HG03457 (cell line): ENCODE measurements around the gene NRXN3.

ENCODE experiments used
- ATAC-seq: cut with Tn5 transposase; IDR thresholded peaks from one replicate; pipeline ENCODE4 v1.9.1; 2021; ENCODE audit warnings: moderate number of reproducible peaks; ENCODE audit not compliant: unreplicated experiment

The NRXN3 gene

DNA sequence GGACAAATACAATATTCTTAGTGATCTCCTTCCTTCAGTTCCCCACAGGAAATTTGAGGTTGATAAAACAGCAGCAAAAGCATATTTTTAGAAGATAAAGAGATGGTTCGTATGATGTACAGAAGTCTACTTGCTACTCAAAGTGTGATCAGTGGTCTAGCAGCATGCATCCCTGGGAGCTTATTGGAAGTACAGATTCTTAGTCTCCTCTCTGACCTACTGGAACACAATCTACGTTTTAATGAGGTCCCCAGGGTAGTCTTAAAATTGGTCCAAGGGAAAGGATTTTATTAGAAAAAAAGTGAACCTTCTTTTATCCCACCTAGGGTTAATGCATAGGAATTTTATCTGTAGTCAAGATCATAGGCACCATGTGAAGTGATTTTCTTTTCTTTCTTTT lies 703.4 kb downstream of the NRXN3 start:
- no peak for ATAC-seq

DNA sequence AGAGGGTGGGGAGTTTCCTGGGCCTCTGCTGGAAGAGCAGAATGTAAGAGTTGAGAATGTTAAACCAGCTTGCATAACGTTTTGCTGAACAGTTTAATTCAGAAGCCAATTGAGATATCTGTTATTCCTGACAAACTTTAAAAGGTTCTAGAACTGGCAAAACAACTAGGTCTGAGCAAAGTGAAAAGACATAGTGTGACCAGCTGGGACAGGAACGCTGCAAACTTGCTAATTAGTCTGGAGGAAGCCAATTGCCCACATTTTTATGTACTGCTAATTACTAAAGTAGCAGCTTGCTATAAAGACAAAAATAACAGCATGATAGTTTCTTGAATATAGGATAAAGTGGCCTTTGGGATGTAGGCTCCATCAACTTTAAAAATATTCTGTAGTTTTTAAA lies 704.9 kb downstream of the NRXN3 start:
- ATAC-seq, result no peak

DNA sequence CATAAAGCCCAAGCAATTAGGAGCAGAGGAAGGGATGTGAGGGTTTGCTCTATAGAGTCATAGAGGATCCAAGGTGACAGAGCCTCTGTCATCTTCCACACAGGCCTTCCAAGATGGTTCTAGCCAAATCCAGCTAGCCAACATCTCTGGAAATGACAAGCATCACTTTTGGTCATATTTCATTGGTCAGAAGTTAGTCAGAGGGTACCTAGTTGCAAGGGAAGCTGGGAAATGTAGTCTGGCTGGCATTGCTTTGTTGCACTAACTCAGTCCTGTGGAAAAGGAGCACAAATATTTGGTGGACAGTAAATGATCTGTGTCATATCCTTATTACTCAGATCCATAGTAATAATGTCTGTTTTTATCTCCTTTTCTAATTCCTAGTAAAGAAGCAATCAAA lies 715.7 kb downstream of the NRXN3 start:
- no peak for ATAC-seq

DNA sequence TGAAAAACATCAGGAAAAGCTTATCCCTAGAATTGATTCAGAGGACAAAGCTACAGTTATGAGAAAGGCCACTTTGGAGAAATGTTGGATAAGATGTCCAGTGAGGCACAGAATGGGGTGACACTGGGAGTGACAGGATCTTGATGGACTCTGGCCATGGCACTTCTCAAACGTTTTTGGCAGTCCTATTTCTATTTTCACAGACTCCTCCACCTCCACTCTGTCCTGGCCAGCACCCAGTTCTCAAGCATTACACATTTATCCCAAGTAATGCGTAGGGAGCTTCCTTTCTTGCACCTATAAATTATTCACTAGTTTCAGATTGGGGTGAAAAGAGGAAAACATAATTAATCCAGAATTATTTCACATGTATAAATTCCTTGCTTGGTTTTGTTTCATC lies 727.3 kb downstream of the NRXN3 start:
- no peak for ATAC-seq

DNA sequence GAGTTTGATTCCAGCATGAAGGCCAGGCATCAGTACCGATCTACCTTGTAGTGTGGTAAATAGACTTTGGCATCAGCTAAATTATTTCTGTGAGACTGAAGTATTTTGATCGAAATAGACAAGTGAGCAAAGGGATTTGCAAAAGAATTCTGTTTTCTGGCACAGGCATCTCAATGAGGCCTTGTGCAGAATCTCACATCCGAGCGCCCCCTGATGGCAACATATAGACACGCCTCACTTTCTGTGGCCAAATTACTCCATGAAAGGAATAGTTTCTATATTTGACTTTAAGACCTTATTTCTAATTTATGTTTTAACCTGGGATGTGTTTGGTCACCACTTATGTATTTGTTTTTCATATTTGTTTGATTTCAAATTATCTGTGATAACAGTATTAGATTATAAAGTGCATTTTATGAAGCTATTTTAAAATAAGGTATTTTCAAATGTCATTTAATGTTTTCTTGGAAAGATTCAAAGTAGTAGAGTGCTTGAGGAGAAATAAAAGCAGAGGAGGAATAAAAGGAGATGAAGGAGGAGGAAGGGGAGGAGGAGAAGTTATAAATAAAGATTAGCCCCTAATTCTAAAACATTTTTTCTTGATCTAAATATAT lies 731.9 kb downstream of the NRXN3 start:
- no peak for ATAC-seq

DNA sequence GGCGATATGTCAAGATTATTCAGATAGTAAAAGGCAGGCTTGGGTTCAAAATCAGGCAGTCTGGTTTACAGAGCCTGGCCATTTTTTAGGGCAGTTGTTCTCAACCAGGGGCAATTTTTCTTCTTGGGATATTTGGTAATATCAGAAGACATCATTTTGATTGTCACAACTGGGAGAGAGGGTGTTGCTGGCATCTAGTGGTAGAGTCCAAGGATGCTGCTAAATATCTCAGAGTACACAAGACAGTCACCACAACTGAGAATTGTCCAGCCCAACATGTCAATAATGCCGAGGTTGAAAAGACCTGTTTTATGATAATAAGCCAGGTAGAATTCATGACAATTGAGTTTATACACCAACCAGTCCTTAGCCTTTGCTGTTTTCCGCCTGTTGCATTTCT lies 733.9 kb downstream of the NRXN3 start:
- ATAC-seq, result no peak

DNA sequence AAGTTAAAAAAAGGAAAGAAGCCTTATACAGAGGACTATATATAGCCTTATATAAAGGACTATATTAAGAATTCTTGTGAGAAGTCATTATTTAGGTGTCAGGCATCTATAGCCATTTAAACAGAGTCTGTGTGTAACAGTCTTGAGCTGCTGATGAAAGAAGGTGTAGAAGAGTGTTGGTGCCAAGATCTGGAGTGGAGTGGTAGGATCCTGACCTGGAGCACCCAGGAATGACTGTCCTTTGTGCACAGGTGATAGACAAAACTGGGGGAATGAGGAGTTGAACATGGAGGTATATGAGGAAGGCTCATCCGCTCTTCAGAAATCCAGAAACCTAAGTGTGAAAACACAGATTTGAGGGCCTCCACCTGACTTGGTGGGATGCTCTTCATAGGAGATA lies 747.3 kb downstream of the NRXN3 start:
- ATAC-seq, result no peak

DNA sequence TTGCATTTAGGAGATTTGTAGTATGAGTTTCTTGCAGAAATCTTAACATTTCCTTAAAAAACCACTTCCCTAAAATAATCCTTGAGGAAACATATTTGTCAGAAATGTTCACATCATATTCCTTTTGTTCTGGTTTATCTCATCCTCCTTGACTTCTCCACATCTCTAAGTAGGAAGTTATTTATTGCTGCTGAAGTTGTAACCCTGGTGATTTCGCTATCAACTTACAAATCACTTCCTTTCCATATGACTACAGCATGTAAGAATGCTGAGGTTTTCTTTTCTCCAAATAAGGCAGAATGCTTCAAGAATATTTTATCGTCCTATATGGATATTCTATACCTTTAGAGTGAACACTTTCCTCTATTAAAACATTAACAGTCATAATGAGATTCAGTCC lies 751.7 kb downstream of the NRXN3 start:
- no peak for ATAC-seq

DNA sequence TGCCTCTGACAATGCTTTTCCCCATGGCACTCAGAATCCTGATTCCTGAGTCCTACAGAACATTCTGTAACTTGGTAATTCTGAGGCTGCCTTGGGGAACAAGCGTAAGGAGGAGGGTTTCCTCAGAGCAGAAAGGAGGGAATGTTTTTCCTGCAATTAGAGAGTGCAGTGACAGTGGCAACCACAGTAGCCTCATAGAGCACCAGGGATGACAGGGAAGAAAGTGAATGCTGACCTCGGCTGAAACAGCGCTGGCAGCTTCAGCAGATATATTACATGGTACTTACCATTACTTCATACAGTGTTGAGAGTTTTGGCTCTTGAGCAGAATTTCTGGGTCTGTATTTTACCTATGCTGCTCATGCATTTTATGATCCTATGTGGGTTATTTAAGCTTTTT lies 757.1 kb downstream of the NRXN3 start:
- ATAC-seq, result no peak

DNA sequence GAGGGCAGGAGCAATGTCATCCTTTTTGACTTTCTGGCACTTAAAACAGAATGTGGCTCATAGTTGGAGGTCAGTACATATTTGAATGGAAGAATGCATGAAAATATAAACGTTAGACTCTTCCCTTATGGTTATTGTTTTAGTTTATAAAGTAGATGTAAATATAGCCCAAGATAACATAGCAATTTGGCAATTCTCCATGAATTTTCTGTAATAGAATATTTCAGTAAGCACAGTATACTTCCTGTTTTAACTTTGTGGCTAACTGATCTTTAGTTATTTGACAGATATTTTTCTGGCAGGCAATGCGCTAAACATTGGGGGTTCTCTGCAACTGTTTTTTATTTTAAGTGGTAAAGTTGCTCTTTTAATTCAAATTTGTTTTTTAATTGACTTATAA lies 763.0 kb downstream of the NRXN3 start:
- ATAC-seq, result no peak

DNA sequence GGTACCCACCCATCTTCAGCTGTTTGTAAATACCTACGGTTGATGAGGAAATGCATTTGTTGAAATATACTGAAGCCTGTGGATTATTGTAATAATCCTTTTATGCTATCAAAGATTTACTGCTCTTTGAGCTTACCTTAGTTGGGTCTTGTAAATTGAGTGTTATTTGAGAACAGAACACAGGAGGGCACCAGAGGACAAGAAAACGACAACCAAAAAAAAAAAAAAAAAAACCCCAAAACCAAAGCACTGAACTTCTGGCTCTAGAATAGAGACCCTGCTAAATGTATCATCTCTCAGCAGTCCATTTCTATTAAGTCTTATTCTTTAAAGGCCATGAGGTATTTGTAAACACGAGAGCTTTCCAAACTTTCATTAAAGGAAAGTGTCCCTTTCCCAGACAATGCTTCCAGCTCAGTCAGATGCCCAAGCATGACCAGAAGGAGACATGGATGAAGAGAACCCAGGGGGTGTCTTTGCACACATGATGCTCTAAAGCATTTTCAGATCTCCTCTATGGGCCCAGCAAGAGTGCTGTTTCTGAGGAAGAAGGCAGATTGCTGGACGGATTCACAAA lies 763.9 kb downstream of the NRXN3 start:
- no peak for ATAC-seq

DNA sequence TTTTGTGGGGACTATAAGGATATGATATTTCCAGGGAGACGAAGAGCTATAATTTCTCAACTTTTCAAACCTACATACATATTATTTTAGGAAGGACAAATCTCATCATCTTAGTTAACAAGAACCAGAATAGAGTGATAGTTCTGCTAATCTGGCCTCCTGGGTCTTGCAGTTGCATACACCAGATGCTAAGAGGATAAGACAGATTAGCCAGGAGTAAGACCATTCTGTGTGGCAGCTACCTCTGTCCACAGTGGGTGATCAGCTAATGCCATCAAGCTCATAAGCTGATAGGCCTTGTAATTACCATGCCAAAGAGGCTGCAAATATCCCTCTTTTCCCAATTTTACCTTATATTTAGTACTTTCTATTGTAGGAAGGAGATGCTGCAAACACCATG lies 776.8 kb downstream of the NRXN3 start:
- no peak for ATAC-seq

DNA sequence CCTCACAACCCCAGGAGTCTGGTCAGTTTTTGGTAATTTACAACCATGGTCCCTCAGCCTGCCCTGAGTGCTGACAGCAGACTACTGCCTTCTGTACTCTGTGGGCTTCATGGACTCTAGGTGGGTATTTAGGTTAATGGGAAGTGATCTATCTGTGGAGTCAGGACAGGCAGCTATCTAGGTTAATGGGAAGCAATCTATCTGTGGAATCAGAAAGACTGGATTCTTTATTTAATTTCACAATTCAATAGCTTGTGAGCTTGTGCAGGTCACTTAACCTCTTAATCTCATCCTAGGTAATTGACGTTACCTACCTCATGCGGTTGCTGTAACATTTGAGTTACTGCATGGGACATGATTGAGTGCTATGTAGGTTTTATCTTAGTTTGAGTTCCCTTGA lies 777.5 kb downstream of the NRXN3 start:
- no peak for ATAC-seq

DNA sequence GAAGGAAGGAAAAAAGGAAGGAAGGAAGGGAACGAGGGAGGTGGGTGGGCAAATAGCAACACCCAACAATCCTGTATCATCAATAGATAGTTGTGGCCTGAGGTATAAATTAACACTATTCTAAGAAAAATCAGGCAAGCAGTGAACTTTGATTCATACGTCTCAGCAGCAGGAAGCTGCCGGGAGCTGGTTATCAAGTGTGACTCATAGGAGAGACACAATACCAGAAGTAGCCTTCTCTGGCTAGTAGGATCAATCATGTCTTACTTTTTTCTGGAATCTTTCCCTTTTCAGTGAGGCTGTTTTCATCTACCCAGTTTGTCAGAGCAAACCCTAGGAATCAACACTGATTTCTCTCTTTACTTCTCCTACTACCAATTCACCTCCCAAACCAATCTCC lies 780.5 kb downstream of the NRXN3 start:
- ATAC-seq, result no peak

DNA sequence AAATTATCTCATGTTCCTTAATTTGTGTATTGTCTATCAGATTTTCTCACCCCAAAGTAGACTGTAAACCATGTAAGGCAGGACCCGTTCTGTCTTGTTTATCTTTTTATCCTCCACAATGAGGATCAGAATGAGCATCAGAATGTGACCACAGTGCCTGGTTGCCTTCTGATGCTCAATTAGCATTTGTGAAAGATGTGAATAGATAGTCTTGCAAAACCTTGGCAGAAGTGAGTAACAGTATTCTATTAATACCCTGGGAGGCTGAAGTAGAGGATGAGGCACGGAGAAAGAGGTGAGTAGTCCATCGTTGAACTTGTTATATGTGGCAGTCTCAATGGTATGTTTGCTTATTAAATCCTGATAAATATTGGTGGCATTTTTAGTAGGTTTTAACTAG lies 781.4 kb downstream of the NRXN3 start:
- no peak for ATAC-seq

DNA sequence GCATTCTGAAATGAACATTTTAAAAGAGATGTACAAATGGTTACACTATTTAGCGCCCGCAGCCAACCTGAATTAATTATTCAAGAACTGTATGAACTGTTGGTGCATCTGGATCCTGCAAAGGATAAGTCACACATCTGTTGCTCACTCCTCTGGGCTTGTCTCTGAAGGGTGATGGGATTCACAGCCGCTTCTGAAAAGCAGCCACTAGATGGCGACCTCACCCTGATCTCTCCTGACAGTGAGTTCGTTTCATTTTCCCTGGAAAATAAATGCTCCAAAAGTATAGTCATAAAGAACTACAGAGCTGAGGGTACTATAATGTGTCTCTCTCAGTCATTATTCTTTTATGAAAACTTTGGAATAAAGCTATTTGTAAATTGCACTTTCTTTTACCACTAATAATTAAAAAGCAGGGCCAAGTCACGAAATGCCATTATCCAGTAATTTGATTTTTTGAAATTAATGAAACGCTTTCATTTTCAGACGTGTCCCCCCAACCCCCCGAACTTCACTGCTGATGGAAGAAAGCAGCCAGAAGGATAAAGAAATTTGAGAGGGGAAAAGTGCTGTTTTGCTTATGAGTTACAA lies 789.6 kb downstream of the NRXN3 start:
- no peak for ATAC-seq

DNA sequence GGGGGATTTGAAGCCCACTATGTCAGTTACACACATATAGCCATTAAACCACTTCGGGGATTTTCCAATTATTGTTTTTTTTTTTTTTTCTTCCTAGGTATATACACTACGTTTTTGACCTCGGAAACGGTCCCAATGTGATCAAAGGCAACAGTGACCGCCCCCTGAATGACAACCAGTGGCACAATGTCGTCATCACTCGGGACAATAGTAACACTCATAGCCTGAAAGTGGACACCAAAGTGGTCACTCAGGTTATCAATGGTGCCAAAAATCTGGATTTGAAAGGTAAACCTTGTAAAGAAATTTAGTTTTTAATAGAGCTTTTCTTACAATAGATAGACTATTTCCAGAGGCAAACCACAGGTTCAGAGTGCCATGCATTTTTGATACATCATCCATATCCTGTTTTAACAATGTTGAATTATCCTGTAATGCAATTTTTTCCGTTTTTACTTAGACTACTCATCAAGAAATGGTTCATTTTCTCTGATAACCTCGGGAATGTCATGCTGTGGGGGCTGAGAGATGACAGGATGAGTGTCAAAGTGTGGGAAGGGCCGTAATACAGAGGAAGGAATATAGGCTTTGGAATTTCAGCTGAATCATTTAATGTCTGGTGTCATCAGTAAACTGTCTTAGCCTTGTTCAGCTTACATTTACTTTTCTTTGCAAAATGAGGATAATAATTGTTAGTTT lies 797.1 kb downstream of the NRXN3 start:
- no peak for ATAC-seq

DNA sequence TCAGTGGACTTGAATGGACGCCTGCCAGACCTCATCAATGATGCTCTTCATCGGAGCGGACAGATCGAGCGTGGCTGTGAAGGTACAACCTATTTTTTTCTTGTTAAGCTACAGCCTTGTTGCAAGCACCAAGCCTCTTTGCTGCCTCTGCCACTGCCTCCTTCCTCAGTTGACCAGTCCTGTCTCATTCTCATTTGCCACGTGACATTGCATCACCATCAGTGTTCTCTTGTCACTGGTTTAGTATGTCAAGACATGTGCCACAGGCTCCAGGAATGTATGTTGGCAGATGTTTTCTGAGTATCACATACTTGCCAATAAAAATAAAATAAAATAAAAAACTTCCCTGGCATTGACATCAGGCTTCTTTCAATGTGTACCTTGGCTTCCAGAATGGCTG lies 798.1 kb downstream of the NRXN3 start:
- no peak for ATAC-seq

DNA sequence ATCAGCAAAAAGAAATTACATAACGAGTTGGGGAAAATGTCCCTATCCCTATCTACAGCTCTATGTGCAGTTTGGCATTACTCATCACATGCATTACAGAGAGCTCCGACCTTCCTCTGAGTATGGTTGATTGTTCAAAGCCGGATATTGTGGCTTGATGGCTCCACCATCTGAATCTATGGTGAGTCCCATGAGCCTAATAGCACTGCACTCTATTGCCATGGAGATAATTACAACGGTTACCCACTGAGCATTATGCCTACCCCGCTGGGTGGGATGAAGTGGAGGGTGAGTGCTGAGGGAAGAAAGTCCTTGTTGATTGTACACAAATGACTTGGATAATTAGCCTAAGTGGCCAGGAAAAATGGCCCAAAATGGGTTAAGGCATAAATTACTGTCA lies 800.5 kb downstream of the NRXN3 start:
- ATAC-seq, result no peak

DNA sequence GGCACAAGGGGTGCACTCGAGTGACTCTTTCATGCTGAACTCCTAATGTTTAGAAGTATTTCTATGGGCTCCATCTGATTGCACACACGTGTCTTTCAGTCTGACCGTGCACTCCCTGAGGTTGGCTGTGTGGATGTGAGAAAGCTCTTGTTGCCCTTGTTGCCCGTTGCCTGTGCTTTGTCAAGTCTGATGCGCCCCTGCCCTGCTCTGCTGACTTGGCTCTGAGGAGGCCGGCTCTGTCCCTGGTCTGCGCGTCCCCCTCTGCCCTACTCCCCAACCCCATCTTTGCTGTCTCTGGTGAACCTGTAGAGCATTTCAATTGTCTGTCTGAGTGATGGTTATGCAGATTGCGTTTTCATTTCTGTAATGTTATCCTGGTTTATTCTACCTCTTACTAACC lies 802.3 kb downstream of the NRXN3 start:
- ATAC-seq, result no peak

DNA sequence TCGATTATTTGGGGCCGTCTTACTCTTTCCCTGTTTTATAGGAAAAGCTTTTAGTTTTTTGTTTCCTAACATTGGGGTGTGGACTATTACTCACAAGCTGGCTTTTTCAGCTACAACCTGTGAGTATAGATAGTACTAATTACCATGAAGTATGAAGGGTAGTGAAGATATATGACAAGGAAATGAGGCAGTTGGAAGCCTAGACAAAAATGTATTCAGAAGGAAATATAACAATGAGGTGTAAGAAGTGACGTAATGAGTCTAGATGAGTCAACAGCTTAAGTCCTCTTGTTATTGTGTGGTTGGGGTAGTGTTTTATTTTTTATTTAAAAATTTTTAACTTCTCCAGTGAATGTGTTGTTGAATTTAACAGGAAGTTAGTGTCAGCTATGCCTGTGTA lies 804.5 kb downstream of the NRXN3 start:
- no peak for ATAC-seq

DNA sequence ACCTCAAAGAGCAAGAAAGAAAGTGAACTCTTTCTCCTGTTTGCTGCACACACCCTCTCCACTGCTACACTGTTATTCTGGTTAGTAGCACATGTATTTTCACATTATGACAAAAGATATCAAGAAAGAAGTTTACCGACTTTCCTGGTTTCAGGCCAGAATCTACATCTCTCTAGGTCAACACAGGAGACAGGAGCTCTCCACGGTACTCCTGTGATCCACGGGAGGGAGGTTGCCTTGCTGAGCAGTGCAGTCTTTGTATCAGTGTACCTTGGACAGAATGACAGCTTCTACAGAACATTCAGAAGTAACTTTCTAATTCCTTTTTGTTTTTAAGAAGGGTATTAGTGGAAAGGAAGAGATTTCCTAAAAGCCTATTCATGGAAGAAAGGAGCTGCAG lies 805.6 kb downstream of the NRXN3 start:
- ATAC-seq, result no peak
